Peyer's patch (tissue), 4 donors: ENCODE results near the gene SLC4A1AP. TPM values are rescaled to one million over a fixed set of nuclear protein-coding genes. Genes with fewer than 3 reads are reported as not detected.

ENCODE experiments used
- DNase-seq, 3 donors: peaks; one replicate each; pipeline ENCODE4 v3.0.0-alpha.2; 2017 to 2019
- H3K27ac ChIP-seq, 4 donors: fragments of 200-600 bp; sonication (generic); one replicate each; pipeline ENCODE4 v1.5.1; 2016 to 2019
- H3K27me3 ChIP-seq, 2 donors: fragments of 200-600 bp; sonication (generic); one replicate each; pipeline ENCODE4 v1.5.1; 2019
- H3K36me3 ChIP-seq, 3 donors: fragments of 200-600 bp; sonication (generic); one replicate each; pipeline ENCODE4 v1.5.1; 2016 to 2019
- H3K4me1 ChIP-seq, 4 donors: fragments of 200-600 bp; sonication (generic); one replicate each; pipeline ENCODE4 v1.5.1; 2016 to 2019
- H3K4me3 ChIP-seq, 4 donors: fragments of 200-600 bp; sonication (generic); 1 replicate in 3 of 4; 2 replicates in 1 of 4; pipeline ENCODE4 v1.5.1; 2016 to 2019; ENCODE audit warnings: mild to moderate bottlenecking in 1 of 4
- H3K9me3 ChIP-seq, 4 donors: fragments of 200-600 bp; sonication (generic); one replicate each; pipeline ENCODE4 v1.5.1; 2016 to 2019; ENCODE audit warnings: mild to moderate bottlenecking in 1 of 4
- POLR2A ChIP-seq, 2 donors: fragments of 450-650 bp; IDR thresholded peaks; one replicate each; pipeline ENCODE4 v1.5.1; 2017; ENCODE audit warnings: antibody characterized with exemption in 2 of 2, mild to moderate bottlenecking in 2 of 2, moderate library complexity in 2 of 2
- total RNA-seq, 4 donors: library from RNA; depleted of rRNA; stranded (reverse); fragments of >200 nt; gene quantifications; one replicate each; pipeline ENCODE4 v1.1.0, GENCODE V29; 2016
- TF ChIP-seq, protein P1 (sequence below), 6 experiments: fragments of 450-650 bp in 4 of 6; fragments of 200-600 bp in 2 of 6; sonication (generic) in 1 of 6; IDR thresholded peaks; one replicate each; pipeline ENCODE4 v1.5.1; 2017 to 2019; ENCODE audit warnings: antibody characterized with exemption in 6 of 6, mild to moderate bottlenecking in 3 of 6, moderate library complexity in 1 of 6

The SLC4A1AP gene
- total RNA-seq, 4 donors from 2014 or later, result 18.6 to 47.0 (median 21.9) TPM

DNA sequence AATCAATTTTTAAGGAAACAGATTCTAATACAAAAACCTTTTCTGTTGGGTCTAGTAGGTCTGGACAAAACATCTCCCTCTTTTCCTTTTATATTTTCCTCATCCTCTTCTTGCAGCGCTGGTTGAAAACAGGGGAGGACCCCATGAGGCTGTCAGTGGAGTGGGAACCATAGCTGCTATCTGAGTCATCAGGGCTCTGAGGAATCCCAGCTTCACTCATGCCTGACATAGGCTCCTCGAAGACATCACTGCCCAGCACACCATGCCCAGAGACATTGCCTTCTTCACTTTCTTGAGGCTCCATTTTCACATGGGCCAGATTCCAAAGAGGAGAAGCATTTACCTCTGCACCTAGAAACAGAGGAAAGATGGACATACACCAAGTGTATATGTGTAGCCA is 10.3 kb upstream of the SLC4A1AP start:
- H3K27me3 ChIP-seq, result no peaks in the 10 kb centered on the region
- H3K4me1 ChIP-seq, result no peaks in the 10 kb centered on the region
- H3K36me3 ChIP-seq, result peaks cover 0 to 91% (median 0%) of the 10 kb centered on the region in 3 donors

DNA sequence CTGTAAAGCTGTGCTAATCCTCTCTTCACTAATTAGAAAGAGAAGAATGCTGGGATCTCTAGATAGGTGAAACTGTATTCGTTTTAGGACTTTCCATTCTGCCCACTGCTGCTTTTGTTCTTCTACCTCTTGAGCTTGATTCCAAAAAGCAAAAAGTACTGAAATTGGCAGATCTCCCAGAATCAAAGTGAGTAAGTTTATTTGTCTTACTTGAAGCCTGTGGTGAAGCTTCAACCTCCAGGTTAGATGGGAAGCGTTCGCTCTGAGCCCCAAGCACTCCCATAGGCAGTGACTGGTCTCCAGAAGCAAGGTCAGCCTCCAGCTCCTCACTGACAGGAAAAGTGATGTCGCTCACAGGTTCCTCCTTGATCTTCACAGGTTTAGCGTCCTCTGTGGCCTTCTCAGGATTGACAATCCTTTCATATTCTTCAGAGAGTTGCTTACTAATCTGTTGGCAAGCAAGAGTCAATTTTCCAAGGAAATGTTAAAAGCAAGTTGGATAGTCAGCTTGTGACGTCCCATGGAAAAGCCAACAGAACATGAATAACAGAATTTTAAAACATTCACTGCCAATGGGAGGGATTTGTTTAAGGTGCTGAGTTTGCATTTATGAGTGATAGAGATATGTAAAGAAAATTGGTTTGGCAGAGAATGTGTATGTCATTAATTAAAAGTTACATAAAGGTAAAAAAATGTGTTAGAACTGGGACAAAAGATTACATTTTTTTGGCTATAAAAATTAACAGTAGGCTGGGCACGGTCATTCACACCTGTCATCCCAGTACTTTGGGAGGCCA is 8.3 kb upstream of the SLC4A1AP start:
- no peak overlapping the region for H3K27ac ChIP-seq
- peaks cover 0 to 83% (median 0%) of the 10 kb centered on the region in 3 donors for H3K36me3 ChIP-seq
- no peaks in the 10 kb centered on the region for H3K9me3 ChIP-seq
- H3K4me1 ChIP-seq, result no peaks in the 10 kb centered on the region
- no peak overlapping the region for H3K4me3 ChIP-seq
- TF ChIP-seq, protein P1, sequence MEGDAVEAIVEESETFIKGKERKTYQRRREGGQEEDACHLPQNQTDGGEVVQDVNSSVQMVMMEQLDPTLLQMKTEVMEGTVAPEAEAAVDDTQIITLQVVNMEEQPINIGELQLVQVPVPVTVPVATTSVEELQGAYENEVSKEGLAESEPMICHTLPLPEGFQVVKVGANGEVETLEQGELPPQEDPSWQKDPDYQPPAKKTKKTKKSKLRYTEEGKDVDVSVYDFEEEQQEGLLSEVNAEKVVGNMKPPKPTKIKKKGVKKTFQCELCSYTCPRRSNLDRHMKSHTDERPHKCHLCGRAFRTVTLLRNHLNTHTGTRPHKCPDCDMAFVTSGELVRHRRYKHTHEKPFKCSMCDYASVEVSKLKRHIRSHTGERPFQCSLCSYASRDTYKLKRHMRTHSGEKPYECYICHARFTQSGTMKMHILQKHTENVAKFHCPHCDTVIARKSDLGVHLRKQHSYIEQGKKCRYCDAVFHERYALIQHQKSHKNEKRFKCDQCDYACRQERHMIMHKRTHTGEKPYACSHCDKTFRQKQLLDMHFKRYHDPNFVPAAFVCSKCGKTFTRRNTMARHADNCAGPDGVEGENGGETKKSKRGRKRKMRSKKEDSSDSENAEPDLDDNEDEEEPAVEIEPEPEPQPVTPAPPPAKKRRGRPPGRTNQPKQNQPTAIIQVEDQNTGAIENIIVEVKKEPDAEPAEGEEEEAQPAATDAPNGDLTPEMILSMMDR (IDR thresholded peaks at IDR 0.05), result no peak
- no peak for TF ChIP-seq POLR2A (IDR thresholded peaks at IDR 0.05)
- no peaks in the 10 kb centered on the region for H3K27me3 ChIP-seq
- no peak for DNase-seq

More for the DNA sequence above, 10.3 kb upstream of the SLC4A1AP start:
- Histone ChIP-seq H3K4me3 (no peak overlapping the region), H3K9me3 (no peaks in the 10 kb centered on the region), H3K27ac (no peak overlapping the region)
- DNase-seq, result no peak
- TF ChIP-seq POLR2A (IDR thresholded peaks at IDR 0.05), result no peak
- TF ChIP-seq, protein P1 (IDR thresholded peaks at IDR 0.05), result no peak

GRCh38 chr2:27661371-27661770 is 2.3 kb upstream of the SLC4A1AP start:
- TF ChIP-seq POLR2A (IDR thresholded peaks at IDR 0.05), result no peak
- TF ChIP-seq, protein P1 (IDR thresholded peaks at IDR 0.05), result no peak
- H3K27ac ChIP-seq, result no peak overlapping the region
- peaks cover 0 to 24% (median 8%) of the 10 kb centered on the region in 4 donors for H3K4me1 ChIP-seq
- H3K27me3 ChIP-seq, result no peaks in the 10 kb centered on the region
- no peak overlapping the region for H3K4me3 ChIP-seq
- no peaks in the 10 kb centered on the region for H3K9me3 ChIP-seq
- H3K36me3 ChIP-seq, result peaks cover 0 to 40% (median 0%) of the 10 kb centered on the region in 3 donors
- no peak for DNase-seq

DNA sequence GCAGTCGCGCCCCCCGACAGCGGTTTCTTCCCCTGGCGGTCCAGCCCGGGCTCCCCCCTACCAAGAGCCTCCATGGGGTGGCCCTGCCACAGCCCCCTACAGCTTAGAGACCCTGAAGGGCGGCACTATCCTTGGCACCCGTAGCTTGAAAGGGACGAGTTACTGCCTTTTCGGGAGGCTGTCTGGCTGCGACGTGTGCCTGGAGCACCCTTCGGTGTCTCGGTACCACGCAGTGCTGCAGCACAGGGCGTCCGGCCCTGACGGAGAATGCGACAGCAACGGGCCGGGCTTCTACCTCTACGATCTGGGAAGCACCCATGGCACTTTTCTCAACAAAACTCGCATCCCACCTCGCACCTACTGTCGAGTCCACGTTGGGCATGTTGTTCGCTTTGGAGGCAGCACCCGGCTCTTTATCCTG is 475 bp downstream of the SLC4A1AP start:
- Histone ChIP-seq H3K36me3 (peaks cover 0 to 49% (median 5%) of the 10 kb centered on the region in 3 donors), H3K4me1 (peaks cover 0 to 24% (median 8%) of the 10 kb centered on the region in 4 donors), H3K4me3 (peak overlapping the region; percentile 67 to 90 (median 71)), H3K9me3 (no peaks in the 10 kb centered on the region), H3K27ac (peak overlapping the region; percentile 82 to 96 (median 86)), H3K27me3 (no peaks in the 10 kb centered on the region)
- TF ChIP-seq, protein P1 (IDR thresholded peaks at IDR 0.05), result no peak
- TF ChIP-seq POLR2A (IDR thresholded peaks at IDR 0.05), result no peak
- no peak for DNase-seq

DNA sequence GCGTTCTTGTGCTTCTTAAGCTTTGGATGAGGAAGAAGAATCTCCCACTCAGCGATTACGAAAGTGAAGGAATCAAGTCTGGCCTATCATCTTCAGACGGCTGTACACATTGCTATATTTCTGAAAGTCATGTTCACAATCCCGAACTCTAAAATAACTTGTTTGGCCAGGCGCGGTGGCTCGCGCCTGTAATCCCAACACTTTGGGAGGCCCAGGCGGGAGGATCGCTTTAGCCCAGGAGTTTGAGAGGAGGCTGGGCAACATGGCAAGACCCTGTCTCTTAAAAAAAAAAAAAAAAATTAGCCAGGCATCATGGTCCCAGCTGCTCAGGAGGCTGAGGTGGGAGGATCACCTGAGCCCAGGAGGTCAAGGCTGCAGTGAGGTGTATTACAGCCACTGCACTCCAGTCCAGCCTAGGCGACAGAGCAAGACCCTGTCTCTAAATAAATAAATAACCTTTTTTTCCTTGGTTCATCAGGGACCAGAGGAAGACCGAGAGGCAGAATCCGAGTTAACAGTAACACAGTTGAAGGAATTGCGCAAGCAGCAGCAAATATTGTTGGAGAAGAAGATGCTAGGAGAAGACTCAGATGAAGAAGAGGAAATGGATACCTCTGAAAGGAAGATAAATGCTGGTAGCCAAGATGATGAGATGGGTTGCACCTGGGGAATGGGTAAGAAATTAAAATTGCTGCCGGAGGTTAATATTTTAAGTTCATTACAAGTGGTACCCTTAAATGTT is 1.1 kb downstream of the SLC4A1AP start:
- peak overlapping the region; percentile 67 to 90 (median 71) for H3K4me3 ChIP-seq
- H3K27me3 ChIP-seq, result no peaks in the 10 kb centered on the region
- peak overlapping the region in 1 of 4 donors; percentile 82 for H3K27ac ChIP-seq
- H3K4me1 ChIP-seq, result peaks cover 0 to 24% (median 8%) of the 10 kb centered on the region in 4 donors
- H3K9me3 ChIP-seq, result no peaks in the 10 kb centered on the region
- DNase-seq, result no peak
- no peak for TF ChIP-seq POLR2A (IDR thresholded peaks at IDR 0.05)
- TF ChIP-seq, protein P1 (IDR thresholded peaks at IDR 0.05), result no peak
- peaks cover 0 to 50% (median 5%) of the 10 kb centered on the region in 3 donors for H3K36me3 ChIP-seq
